ENCODE results near the gene CDKAL1.

CDKAL1 gene

GRCh38 chr6:20997770-20998147 lies 463.5 kb downstream of the CDKAL1 start:
- DNase-seq, result no peak

- DNase-seq, result no peak
Observed at GRCh38 chr6:20998748-20999448, 464.6 kb downstream of the CDKAL1 start.

- DNase-seq, result no peak
Observed at GRCh38 chr6:21000331-21000801, 466.1 kb downstream of the CDKAL1 start.

- DNase-seq, result no peak
Observed at GRCh38 chr6:21001736-21002135, 467.5 kb downstream of the CDKAL1 start.

- DNase-seq, result peak; percentile 46
Observed at GRCh38 chr6:21003780-21004541, 469.7 kb downstream of the CDKAL1 start.

GRCh38 chr6:21005816-21006570 lies 471.7 kb downstream of the CDKAL1 start:
- no peak for DNase-seq

- no peak for DNase-seq
Observed at GRCh38 chr6:21019614-21020013, 485.4 kb downstream of the CDKAL1 start.

GRCh38 chr6:21022343-21023107 lies 488.3 kb downstream of the CDKAL1 start:
- peak; percentile 98 for DNase-seq

GRCh38 chr6:21023210-21023609 lies 489.0 kb downstream of the CDKAL1 start:
- DNase-seq, result peak; percentile 50

GRCh38 chr6:21024616-21025015 lies 490.4 kb downstream of the CDKAL1 start:
- no peak for DNase-seq

- peak; percentile 30 for DNase-seq
Observed at GRCh38 chr6:21026576-21027273, 492.5 kb downstream of the CDKAL1 start.

GRCh38 chr6:21027507-21027906 lies 493.2 kb downstream of the CDKAL1 start:
- DNase-seq, result no peak

GRCh38 chr6:21031182-21031581 lies 496.9 kb downstream of the CDKAL1 start:
- no peak for DNase-seq

- DNase-seq, result no peak
Observed at GRCh38 chr6:21033084-21033483, 498.8 kb downstream of the CDKAL1 start.

- no peak for DNase-seq
Observed at GRCh38 chr6:21033575-21034026, 499.3 kb downstream of the CDKAL1 start.

GRCh38 chr6:21034345-21034744 lies 500.1 kb downstream of the CDKAL1 start:
- no peak for DNase-seq

- DNase-seq, result no peak
Observed at GRCh38 chr6:21037453-21037852, 503.2 kb downstream of the CDKAL1 start.

- DNase-seq, result no peak
Observed at GRCh38 chr6:21039926-21040325, 505.7 kb downstream of the CDKAL1 start.

- DNase-seq, result no peak
Observed at GRCh38 chr6:21045135-21045700, 511.0 kb downstream of the CDKAL1 start.

GRCh38 chr6:21046276-21046675 lies 512.0 kb downstream of the CDKAL1 start:
- DNase-seq, result no peak

GRCh38 chr6:21048047-21048446 lies 513.8 kb downstream of the CDKAL1 start:
- no peak for DNase-seq

GRCh38 chr6:21049148-21049547 lies 514.9 kb downstream of the CDKAL1 start:
- DNase-seq, result no peak

Measured in NCI-H2029 (cell line).